Measurements from ENCODE around the gene SETD5. TPM values are rescaled to one million over a fixed set of nuclear protein-coding genes. Genes with fewer than 3 reads are reported as not detected.

Gene SETD5
- total and polyA plus RNA-seq, 4 donors, result 23.7 to 178 (median 67.6) TPM

- TF ChIP-seq, protein P1, sequence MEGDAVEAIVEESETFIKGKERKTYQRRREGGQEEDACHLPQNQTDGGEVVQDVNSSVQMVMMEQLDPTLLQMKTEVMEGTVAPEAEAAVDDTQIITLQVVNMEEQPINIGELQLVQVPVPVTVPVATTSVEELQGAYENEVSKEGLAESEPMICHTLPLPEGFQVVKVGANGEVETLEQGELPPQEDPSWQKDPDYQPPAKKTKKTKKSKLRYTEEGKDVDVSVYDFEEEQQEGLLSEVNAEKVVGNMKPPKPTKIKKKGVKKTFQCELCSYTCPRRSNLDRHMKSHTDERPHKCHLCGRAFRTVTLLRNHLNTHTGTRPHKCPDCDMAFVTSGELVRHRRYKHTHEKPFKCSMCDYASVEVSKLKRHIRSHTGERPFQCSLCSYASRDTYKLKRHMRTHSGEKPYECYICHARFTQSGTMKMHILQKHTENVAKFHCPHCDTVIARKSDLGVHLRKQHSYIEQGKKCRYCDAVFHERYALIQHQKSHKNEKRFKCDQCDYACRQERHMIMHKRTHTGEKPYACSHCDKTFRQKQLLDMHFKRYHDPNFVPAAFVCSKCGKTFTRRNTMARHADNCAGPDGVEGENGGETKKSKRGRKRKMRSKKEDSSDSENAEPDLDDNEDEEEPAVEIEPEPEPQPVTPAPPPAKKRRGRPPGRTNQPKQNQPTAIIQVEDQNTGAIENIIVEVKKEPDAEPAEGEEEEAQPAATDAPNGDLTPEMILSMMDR (IDR thresholded peaks at IDR 0.05; ENCODE audit: control extremely low read depth, extremely low read depth), result no peak
- Histone ChIP-seq H3K36me3 (ENCODE audit: control insufficient read depth in 4 of 4, insufficient read depth in 4 of 4, low read length in 4 of 4) (peaks cover 0 to 6% (median 0%) of the 10 kb centered on the region in 4 donors), H3K27ac (ENCODE audit: low read depth in 1 of 2, low read length in 1 of 2) (no peak overlapping the region), H3K9ac (ENCODE audit: insufficient read depth in 1 of 2, low read length in 2 of 2) (no peak overlapping the region), H3K27me3 (ENCODE audit: control insufficient read depth in 3 of 3, insufficient read depth in 3 of 3, low read length in 2 of 3) (peaks cover 0 to 23% (median 11%) of the 10 kb centered on the region in 3 donors), H3K4me3 (no peak overlapping the region), H3K9me3 (ENCODE audit: control insufficient read depth in 4 of 4, insufficient read depth in 3 of 4, low read length in 3 of 4) (peaks cover 0 to 2% (median 0%) of the 10 kb centered on the region in 4 donors), H3K4me1 (ENCODE audit: control insufficient read depth in 5 of 5, insufficient read depth in 5 of 5, low read length in 5 of 5) (peaks cover 0 to 6% (median 0%) of the 10 kb centered on the region in 5 donors)
- ATAC-seq (ENCODE audit: insufficient read depth, low FRiP score) (no peak), DNase-seq (no peak)
- 78 to 87% methylated on average over 6 of the region's 6 CpGs for WGBS, 2 donors
Measured at GRCh38 chr3:9496893-9497292, 99.5 kb downstream of the SETD5 start.

DNA sequence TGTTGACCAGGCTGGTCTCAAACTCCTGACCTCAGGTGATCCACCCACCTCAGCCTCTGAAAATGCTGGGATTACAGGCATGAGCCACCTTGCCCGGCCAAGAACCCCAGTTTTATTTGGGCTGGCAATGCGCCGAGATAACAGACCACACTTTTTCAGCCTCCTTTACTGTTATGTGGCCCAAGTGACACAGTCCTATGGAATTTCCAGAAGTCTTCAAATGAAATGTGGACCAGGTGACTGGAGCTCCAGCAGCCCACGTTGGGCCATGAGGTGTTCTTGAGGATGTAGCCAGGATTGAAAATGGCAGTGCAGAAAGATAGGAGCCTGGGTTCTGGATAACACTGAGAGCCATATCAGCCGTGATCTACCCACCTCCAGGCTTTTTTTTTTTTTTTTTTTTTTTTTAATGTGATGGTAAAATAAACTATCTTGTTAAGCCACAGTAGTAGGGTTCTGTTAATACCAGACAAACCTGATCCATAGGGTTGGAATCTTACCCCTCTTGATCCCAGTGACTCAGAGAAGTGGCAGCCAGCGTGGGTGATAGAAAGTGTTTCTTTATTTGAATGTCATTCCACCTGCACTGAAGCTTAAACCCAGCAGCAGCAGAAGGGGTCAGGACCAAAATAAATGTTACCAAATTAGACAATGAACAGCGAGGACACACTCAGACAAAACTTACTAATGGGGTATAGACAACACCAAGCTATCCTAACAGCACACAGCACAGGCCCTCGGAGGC is 100.6 kb downstream of the SETD5 start:
- Histone ChIP-seq H3K4me3 (no peak overlapping the region), H3K9ac (ENCODE audit: insufficient read depth in 1 of 2, low read length in 2 of 2) (no peak overlapping the region), H3K27ac (ENCODE audit: low read depth in 1 of 2, low read length in 1 of 2) (no peak overlapping the region), H3K36me3 (ENCODE audit: control insufficient read depth in 4 of 4, insufficient read depth in 4 of 4, low read length in 4 of 4) (peaks cover 0 to 2% (median 0%) of the 10 kb centered on the region in 4 donors), H3K9me3 (ENCODE audit: control insufficient read depth in 4 of 4, insufficient read depth in 3 of 4, low read length in 3 of 4) (no peaks in the 10 kb centered on the region), H3K27me3 (ENCODE audit: control insufficient read depth in 3 of 3, insufficient read depth in 3 of 3, low read length in 2 of 3) (peaks cover 0 to 25% (median 11%) of the 10 kb centered on the region in 3 donors), H3K4me1 (ENCODE audit: control insufficient read depth in 5 of 5, insufficient read depth in 5 of 5, low read length in 5 of 5) (peaks cover 0 to 6% (median 0%) of the 10 kb centered on the region in 5 donors)
- TF ChIP-seq, protein P1 (IDR thresholded peaks at IDR 0.05; ENCODE audit: control extremely low read depth, extremely low read depth), result no peak
- ATAC-seq (ENCODE audit: insufficient read depth, low FRiP score) (no peak), DNase-seq (no peak)
- 87 to 88% methylated on average over 8 of the region's 8 CpGs for WGBS, 2 donors

- ATAC-seq (ENCODE audit: insufficient read depth, low FRiP score), result no peak
- peaks cover 0 to 6% (median 0%) of the 10 kb centered on the region in 5 donors for H3K4me1 ChIP-seq (ENCODE audit: control insufficient read depth in 5 of 5, insufficient read depth in 5 of 5, low read length in 5 of 5)
- no peaks in the 10 kb centered on the region for H3K9me3 ChIP-seq (ENCODE audit: control insufficient read depth in 4 of 4, insufficient read depth in 3 of 4, low read length in 3 of 4)
- no peak overlapping the region for H3K9ac ChIP-seq (ENCODE audit: insufficient read depth in 1 of 2, low read length in 2 of 2)
- 86 to 90% methylated on average over 6 of the region's 6 CpGs for WGBS, 2 donors
- TF ChIP-seq, protein P1 (IDR thresholded peaks at IDR 0.05; ENCODE audit: control extremely low read depth, extremely low read depth), result no peak
- H3K4me3 ChIP-seq, result no peak overlapping the region
- DNase-seq, result no peak
- peaks cover 0 to 25% (median 11%) of the 10 kb centered on the region in 3 donors for H3K27me3 ChIP-seq (ENCODE audit: control insufficient read depth in 3 of 3, insufficient read depth in 3 of 3, low read length in 2 of 3)
- H3K36me3 ChIP-seq (ENCODE audit: control insufficient read depth in 4 of 4, insufficient read depth in 4 of 4, low read length in 4 of 4), result peaks cover 0 to 2% (median 0%) of the 10 kb centered on the region in 4 donors
- H3K27ac ChIP-seq (ENCODE audit: low read depth in 1 of 2, low read length in 1 of 2), result no peak overlapping the region
Measured at GRCh38 chr3:9498781-9499180, 101.4 kb downstream of the SETD5 start.

Data from lung (tissue), 12 donors.